Measurements from ENCODE around the gene DCP1B.
"Not testable (repeated sequence)": the region's sequence is repeated elsewhere in the genome, so short reads cannot be mapped to it uniquely, and the experiment has no call there.

DCP1B gene

GRCh38 chr12:1949771-1950470 is 54.3 kb downstream of the DCP1B start:
- DNase-seq (ENCODE audit: low spot score): no peak
- TF ChIP-seq CTCF (IDR thresholded peaks at IDR 0.05; ENCODE audit: extremely low read depth, missing control alignments): no peak

GRCh38 chr12:1948883-1949282 is 55.4 kb downstream of the DCP1B start:
- DNase-seq (ENCODE audit: low spot score): no peak
- TF ChIP-seq CTCF (IDR thresholded peaks at IDR 0.05; ENCODE audit: extremely low read depth, missing control alignments): no peak

- no peak for TF ChIP-seq CTCF (IDR thresholded peaks at IDR 0.05; ENCODE audit: extremely low read depth, missing control alignments)
- no peak for DNase-seq (ENCODE audit: low spot score)
These were observed 57.2 kb downstream of the DCP1B start for GRCh38 chr12:1947081-1947480.

GRCh38 chr12:1946296-1946695 is 58.0 kb downstream of the DCP1B start:
- DNase-seq (ENCODE audit: low spot score): no peak
- TF ChIP-seq CTCF (IDR thresholded peaks at IDR 0.05; ENCODE audit: extremely low read depth, missing control alignments): no peak

GRCh38 chr12:1945502-1945901 is 58.8 kb downstream of the DCP1B start:
- DNase-seq (ENCODE audit: low spot score): not testable (repeated sequence)

GRCh38 chr12:1939801-1940607 is 64.3 kb downstream of the DCP1B start:
- peak; percentile 89 for DNase-seq (ENCODE audit: low spot score)
- TF ChIP-seq CTCF (IDR thresholded peaks at IDR 0.05; ENCODE audit: extremely low read depth, missing control alignments): peak; percentile 82

- no peak for DNase-seq (ENCODE audit: low spot score)
These were observed 64.9 kb downstream of the DCP1B start for GRCh38 chr12:1939331-1939730.

More at GRCh38 chr12:1939331-1939730, 64.9 kb downstream of the DCP1B start:
- TF ChIP-seq CTCF (IDR thresholded peaks at IDR 0.05; ENCODE audit: extremely low read depth, missing control alignments): no peak

Measured in GM20000 (cell line).